Fibroblast of mammary gland (primary cell): ENCODE data around the gene ZIC4.

ENCODE experiments used
- DNase-seq: peaks from one replicate; pipeline ENCODE4 v3.0.0-alpha.2; 2010; ENCODE audit warnings: low read depth
- H3K4me3 ChIP-seq: 2 replicates; pipeline ENCODE4 v1.5.1; 2011; ENCODE audit warnings: low read depth, mild to moderate bottlenecking, low read length, moderate library complexity; ENCODE audit not compliant: control insufficient read depth
- CTCF ChIP-seq: conservative IDR thresholded peaks from 2 replicates; pipeline ENCODE4 v1.5.1; 2011; ENCODE audit warnings: low read depth, low read length, inconsistent platforms; ENCODE audit not compliant: control insufficient read depth, insufficient read depth

Gene ZIC4

GRCh38 chr3:147406028-147406931 is at the start of gene ZIC4:
TSS of gene ZIC4 (minus strand) at chr3:147406543. CDS start at chr3:147402797, 3,746 bp downstream.
- no peak within 1 kb of the TSS for H3K4me3 ChIP-seq
- no peak for TF ChIP-seq CTCF
- DNase-seq: no peak

GRCh38 chr3:147449669-147450068 is 43.3 kb upstream of the ZIC4 start:
- no peak for DNase-seq
- TF ChIP-seq CTCF: no peak
- H3K4me3 ChIP-seq: no peak overlapping the region

GRCh38 chr3:147447224-147447623 is 40.9 kb upstream of the ZIC4 start:
- no peak overlapping the region for H3K4me3 ChIP-seq
- no peak for DNase-seq
- no peak for TF ChIP-seq CTCF

GRCh38 chr3:147431751-147432150 is 25.4 kb upstream of the ZIC4 start:
- DNase-seq: peak; percentile 69
- no peak for TF ChIP-seq CTCF
- H3K4me3 ChIP-seq: no peak overlapping the region

- no peak for DNase-seq
- H3K4me3 ChIP-seq: no peak overlapping the region
- TF ChIP-seq CTCF: no peak
Observed at GRCh38 chr3:147428754-147429153, 22.4 kb upstream of the ZIC4 start.

- no peak for TF ChIP-seq CTCF
- no peak overlapping the region for H3K4me3 ChIP-seq
- DNase-seq: no peak
Observed at GRCh38 chr3:147428326-147428725, 22.0 kb upstream of the ZIC4 start.
